H1 (cell line): ENCODE data around the gene UQCC5. TPM values are rescaled to one million over a fixed set of nuclear protein-coding genes. Genes with fewer than 3 reads are reported as not detected.

Experiments
- BACH1 ChIP-seq: IDR thresholded peaks from 2 replicates; pipeline ENCODE4 v1.6.1; 2012; ENCODE audit warnings: low read length, improper control_type of control experiment
- EZH2 ChIP-seq: fragments of 200-600 bp; sonication (generic); IDR thresholded peaks from 2 replicates; pipeline ENCODE4 v1.7.1; 2012; ENCODE audit warnings: low read depth, mild to moderate bottlenecking, moderate library complexity, low read length, inconsistent platforms; ENCODE audit not compliant: severe bottlenecking
- GTF2F1 ChIP-seq: IDR thresholded peaks from 2 replicates; pipeline ENCODE4 v1.6.1; 2012; ENCODE audit warnings: low read depth, low read length, improper control_type of control experiment, borderline replicate concordance
- JUND ChIP-seq: IDR thresholded peaks from 2 replicates; pipeline ENCODE4 v1.6.1; 2011; ENCODE audit warnings: mild to moderate bottlenecking, improper control_type of control experiment, low read length
- MAFK ChIP-seq: IDR thresholded peaks from 2 replicates; pipeline ENCODE4 v1.6.1; 2012; ENCODE audit warnings: low read depth, mild to moderate bottlenecking, improper control_type of control experiment, low read length
- SIN3A ChIP-seq, 2 experiments: IDR thresholded peaks in 1 of 2; conservative IDR thresholded peaks in 1 of 2; 2 replicates each; pipeline ENCODE4 v1.6.1; 2011 to 2012; ENCODE audit warnings: low read length in 2 of 2, improper control_type of control experiment in 1 of 2, low read depth in 1 of 2, mild to moderate bottlenecking in 1 of 2
- SP1 ChIP-seq: IDR thresholded peaks from 2 replicates; pipeline ENCODE4 v1.6.1; 2011; ENCODE audit warnings: low read depth, low read length
- polyA plus RNA-seq, 7 experiments: library from polyadenylated mRNA; depleted of rRNA in 3 of 7; stranded (reverse) in 5 of 7; unstranded in 2 of 7; fragments of >200 nt in 5 of 7; fragments of 200-250 nt in 2 of 7; gene quantifications; 1 replicate in 5 of 7; 2 replicates in 1 of 7; 4 replicates in 1 of 7; pipeline versions ENCODE4 v1.2.1 to v1.2.3, GENCODE V29; 2011 to 2013; ENCODE audit warnings: missing spikeins in 2 of 7, mixed read lengths in 2 of 7
- total RNA-seq: library from RNA; stranded (reverse); fragmentation: NEBNext Ultra II Directional; extraction: Animal tissue kit (Norgen Biotek cat#: 25700); gene quantifications from 2 replicates; pipeline ENCODE4 v1.2.1, GENCODE V29; 2021

The UQCC5 gene
- total and polyA plus RNA-seq, 2 of the 8 experiments (the other 6 are each of a cell fraction or from before 2014, with no cell fraction given), result 35.0 to 37.7 TPM

DNA sequence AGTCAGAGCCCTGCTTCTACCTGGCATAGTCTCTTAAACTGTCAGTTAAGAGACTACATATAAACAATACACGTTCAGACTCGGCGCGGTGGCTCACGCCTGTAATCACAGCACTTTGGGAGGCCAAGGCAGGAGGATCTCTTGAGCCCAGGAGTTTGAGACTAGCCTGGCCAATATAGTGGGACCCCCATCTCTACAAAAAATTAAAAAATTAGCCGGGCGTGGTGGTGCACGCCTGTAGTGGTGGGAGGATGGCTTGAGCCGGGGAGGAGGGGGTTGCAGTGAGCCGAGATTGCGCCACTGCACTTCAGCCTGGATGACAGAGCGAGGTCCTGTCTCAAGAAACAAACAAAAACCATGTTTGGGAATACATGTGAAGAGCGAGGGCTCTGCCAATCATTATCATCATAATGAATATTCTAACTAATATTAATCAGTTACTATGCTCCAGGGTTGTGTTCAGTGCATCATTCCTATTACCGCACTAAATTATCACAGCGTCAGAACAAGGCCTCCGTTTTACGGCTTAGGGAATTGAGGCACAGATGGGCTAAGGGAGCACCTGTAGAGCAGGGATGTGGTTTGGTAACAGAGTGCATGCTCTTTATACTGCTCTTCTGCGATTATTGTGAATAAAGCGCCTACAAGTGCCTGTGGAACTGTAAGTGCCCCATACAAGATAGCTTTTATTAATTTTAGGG is 844 bp upstream of the UQCC5 start (continued):
- no peak for TF ChIP-seq GTF2F1
- TF ChIP-seq SP1, result no peak
- no peak for TF ChIP-seq EZH2
- TF ChIP-seq SIN3A (conservative IDR thresholded peaks at IDR 0.05 in 1 of 2, IDR thresholded peaks at IDR 0.05 in 1 of 2; ENCODE audit: low read depth in 1 of 2, low read length in 2 of 2), result no peak
- no peak for TF ChIP-seq JUND
- TF ChIP-seq MAFK, result no peak
- TF ChIP-seq BACH1, result no peak
